SH-SY5Y (cell line): ENCODE data around the gene C11orf52.
A peak's percentile ranks its signal among the peaks of the same experiment; 100 is the strongest.

Experiments used
- GATA2 ChIP-seq: IDR thresholded peaks from 2 replicates; pipeline ENCODE4 v1.6.1; 2011; ENCODE audit warnings: mild to moderate bottlenecking, low read depth, low read length
- GATA3 ChIP-seq: IDR thresholded peaks from 2 replicates; pipeline ENCODE4 v1.6.1; 2011; ENCODE audit warnings: low read depth, mild to moderate bottlenecking, low read length, moderate library complexity

Gene C11orf52

DNA sequence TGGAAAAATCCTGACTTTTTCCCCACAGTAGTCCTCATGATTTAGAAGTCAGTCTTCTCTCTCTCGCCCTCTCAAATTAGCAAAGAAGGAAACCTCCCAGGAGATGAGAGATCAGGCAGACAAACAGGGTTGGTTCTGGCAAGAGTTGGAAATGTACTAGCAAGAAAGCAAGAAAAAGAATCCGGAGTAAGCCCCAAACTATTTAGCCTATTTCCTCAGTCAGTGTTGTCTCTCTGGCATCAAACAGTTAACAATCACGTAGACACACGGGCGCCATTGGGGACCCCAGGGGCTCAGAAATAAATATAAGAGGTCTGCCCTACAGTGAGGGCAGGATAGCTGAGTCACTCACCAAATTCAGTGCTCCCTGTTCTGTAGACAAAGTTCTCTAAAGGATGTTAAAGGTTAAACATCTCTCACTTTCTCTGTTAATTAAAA lies 4.7 kb downstream of the C11orf52 start:
- TF ChIP-seq GATA3 (no peak), GATA2 (no peak)

DNA sequence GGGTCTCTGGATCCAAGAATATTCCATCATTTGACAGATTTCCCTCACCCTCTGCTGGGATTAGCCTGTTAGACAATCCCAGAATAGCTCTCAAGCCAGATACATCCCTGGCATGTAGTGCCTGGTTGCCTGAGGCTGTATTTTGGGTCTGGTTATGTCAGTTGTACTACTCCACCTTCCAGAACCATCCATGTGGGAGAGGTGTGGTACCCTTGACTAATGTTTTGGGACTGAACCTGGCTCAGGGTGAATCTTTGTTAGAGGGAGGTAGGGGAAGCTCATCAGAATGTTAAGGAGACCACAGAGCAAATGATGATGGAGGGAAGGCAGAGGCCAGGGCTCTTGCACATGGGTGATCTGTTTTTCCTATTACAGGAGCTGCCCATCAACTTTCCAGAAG lies 5.2 kb downstream of the C11orf52 start:
- TF ChIP-seq GATA3 (no peak), GATA2 (no peak)

DNA sequence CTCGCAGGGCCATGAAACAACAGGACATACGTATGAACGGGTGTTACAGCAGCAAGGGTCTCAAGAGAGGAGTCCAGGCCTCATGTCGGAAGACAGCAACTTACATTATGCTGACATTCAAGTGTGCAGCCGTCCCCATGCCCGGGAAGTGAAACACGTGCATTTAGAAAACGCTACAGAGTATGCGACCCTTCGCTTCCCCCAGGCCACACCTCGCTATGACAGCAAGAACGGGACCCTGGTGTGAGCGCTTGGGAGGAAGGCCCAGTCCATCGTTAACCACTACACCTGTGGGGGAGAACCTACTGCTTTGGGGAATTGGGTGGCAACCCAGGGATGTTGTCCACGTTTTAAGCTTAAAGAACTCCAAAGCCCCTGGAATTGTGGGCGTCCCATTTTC lies 7.2 kb downstream of the C11orf52 start:
- TF ChIP-seq GATA2 = no peak
- no peak for TF ChIP-seq GATA3

DNA sequence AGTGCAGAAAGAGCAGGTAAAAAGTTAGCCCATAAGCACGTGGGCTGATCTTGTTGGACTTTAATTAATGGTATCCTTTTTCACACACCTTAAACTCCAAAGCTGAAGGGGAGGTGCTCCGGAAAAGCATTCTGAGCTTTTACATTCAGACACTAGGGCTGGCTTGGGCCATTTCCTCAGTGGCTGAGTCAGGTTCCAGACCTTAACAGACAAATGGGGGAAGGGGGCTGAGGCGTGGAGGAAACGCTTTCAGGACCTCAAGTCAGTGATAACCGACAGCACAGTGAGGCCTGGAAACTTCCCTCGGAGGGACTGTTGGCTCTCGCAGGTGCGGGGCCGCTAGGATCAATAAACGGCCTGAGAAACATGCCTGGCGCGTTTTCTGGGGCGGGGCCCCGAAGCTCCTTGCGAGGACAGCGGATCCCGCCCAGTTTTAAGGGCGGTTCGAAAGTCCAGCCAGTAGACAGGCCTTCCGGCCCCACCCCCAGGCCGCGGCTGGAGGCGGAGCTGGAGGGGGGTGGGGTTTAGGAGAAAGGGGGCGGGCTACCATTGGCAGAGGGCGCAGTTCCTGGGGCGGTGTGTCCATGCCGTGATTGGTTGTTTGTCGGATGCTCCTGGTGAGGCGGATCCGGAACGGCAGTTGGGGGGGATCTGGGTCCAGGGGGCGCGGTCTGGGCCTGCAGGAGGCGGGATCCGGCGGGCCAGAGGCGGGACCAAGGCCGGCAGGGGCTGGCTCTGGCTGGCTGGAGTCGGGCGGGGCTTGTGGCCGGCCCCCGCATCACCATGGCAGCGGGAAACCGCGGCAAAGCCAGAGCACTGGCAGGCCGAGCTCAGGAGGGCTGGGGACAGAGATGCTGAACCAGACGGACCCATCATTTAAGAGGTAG lies 8.0 kb downstream of the C11orf52 start:
- TF ChIP-seq GATA2 (no peak), GATA3 (no peak)

DNA sequence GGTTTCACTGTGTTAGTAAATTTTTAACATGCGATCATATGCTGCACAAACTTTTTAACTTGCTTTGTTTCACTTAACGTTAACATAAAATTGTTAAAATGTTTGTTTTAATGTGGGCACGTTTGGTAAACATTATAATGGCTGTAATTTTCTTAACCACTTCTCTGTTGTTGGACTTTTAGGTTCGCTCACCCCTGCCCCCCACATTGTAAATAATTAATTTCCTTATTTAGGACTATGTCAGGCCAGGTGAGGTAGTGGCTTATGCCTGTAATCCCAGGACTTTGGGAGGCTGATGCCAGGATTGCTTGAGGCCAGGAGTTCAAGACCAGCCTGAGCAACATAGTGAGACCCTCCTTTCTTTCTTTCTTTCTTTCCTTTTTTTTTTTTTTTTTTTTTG lies 11.8 kb downstream of the C11orf52 start:
- TF ChIP-seq GATA2 (no peak), GATA3 (no peak)

DNA sequence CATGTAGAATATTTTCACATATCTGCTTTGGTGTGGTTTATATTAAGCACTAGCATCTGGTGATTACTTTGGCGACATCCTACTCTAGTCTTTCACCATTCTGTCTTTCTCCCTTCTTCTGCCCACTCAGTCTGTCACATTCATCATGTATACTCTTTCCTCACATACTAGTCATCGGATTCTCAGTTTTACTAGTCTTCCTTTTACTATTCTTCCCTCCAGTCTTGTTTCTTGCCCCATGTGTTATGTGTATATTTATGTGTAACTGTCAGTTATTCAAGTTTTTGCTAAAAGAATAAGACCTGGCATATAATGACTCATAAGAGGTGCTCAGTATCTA lies 13.9 kb downstream of the C11orf52 start:
- no peak for TF ChIP-seq GATA3
- no peak for TF ChIP-seq GATA2

DNA sequence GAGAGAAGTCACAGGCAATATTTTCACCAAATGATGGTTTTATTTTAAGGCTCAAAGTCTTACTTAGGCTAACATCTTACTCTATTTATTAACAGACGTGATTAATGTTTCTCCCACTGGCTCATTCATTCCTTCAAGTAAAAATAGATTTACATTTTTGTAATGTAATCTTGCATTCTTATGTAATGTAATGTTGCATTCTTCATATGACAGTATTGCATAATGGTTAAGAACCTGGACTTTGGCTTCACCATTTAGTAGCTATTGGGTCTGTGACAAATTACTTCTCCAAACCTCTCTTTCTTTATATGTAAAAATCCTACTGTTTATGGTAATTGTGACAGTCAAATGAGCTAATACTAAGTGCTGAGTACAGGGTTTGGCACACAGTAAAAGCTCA lies 15.2 kb downstream of the C11orf52 start:
- no peak for TF ChIP-seq GATA2
- no peak for TF ChIP-seq GATA3

DNA sequence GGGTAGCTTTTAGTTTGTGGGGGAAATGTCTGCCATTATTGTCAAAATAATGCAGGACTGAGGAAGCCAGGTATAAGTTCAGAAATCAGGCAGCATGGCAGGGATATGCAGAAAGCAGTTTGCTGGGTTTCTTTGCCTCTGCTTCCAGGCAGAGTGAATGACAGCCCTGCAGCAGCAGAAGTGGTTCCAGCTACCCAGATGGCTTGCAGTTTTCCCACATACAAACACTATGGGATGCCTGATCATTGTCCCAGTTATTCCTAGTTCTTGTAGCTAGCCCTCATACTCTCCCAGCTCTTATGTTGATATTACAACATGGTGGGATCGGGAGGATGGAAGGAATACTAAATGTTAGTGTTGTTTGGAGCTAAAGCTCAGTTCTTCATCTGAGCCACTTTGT lies 15.6 kb downstream of the C11orf52 start:
- TF ChIP-seq GATA2 (no peak), GATA3 (no peak)

DNA sequence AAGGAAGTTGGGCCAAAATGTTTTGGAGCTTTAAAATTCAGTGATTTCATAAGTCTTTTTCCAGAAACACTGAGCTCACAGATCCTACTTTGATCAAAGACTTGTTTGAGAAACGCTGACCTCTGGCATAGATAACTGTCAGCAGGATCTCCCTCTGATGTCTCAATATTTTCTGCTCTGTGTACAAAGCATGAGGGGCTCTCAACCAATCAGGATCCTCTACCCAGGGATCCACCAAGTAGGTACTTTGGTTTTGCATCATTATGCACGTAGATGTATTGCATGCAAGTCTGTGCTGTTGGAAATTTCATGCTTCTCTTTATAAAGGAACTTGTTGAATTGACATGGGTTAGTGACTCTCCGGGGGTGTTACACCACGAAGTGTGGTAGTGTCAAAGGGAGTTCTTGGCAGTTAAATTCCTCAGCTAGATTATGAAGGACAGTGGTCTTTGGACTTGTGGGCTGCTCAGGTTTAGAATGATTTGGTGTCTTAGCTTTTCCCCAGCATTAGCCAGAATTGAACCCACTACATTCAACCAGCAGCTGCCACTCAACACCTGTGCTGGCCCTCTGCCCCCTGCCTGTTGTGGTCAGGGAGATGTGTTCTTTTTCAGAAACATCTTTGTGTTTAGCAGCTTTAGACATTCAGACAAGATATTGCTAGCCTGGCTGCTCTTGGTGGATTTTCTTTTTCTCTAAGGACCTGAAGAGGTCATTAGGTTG lies 16.8 kb downstream of the C11orf52 start:
- TF ChIP-seq GATA3 (no peak), GATA2 (no peak)

DNA sequence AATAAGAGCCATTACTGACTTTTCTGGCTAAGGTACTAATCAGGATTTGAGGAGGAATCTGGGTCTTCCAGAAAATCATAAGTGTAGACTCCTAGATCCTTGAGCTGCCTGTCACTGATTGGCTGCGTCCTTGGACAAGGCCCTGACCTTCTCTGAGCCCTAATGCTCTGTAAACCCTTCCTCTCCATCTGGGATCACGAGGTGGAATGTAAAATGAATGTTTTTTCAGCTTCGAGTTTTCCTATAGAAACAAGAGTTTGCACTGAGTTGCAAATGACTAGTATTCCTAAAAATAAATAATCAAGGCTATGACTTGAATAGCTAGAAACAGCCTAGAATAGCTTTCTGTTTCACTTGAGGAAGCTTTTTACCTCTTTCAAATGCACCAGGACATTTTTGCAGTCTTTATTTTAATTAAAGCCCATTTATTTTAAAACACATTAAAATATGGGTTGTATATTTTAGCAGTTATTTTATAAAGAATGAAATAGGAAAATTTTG lies 17.4 kb downstream of the C11orf52 start:
- no peak for TF ChIP-seq GATA3
- no peak for TF ChIP-seq GATA2

DNA sequence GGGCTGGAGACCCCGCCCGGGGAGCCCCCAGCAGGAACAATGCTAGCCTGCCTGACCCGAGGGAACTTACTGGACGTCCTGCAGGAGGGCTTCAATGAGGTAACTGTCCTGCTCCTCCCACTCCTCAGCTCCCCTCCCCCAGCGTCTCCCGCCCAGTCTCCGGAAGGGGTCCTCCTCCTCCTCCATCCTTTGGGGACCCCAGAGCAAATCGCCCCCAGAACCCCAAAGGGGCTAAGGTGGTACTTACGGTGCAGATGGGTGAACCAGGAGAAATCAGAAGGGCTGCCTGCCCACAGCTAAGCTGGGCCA lies 18.7 kb downstream of the C11orf52 start:
- TF ChIP-seq GATA2 (no peak), GATA3 (no peak)

DNA sequence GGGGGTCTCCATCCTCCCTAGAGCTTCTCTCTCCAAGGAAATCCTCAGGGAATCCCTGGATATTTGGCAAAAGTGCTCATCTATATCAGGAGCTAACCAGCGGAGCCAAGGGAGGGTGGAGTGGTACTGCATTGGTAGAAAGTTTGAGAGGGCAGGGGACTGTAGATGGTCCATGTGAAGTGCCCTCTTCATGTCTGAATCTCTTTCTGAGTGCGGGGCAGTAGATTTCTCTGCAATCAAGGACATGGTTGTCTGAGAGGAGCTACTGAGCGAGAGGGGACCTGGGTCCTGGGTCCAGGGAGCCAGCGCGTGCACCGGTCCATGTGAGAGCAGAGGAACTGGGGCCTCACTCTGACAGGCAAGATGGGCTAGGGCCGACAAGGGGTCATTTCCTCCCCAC lies 19.1 kb downstream of the C11orf52 start:
- TF ChIP-seq GATA3 (no peak), GATA2 (no peak)

DNA sequence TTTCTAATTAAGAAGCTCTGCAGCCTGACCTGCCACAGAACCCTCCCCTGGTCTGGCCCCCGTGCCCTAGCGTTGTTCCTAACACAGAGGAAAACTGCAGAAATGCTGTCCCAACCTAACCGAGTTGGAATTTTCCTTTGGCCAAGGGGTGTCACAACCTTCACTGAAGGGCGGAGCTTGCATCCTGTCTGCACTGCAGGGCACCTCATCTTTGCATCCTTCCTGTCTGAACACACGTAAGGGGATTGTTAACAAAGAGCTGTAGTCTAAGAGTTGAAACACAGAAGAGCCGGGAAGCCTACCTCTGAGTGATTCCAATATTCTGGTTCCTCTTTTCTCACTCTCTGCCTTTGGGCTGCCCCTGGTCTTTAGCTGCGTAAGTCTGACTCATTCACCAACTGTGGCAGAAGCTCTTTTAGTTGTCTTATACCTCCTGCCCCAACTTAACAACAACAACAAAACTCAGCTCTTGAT lies 20.0 kb downstream of the C11orf52 start:
- TF ChIP-seq GATA2 (no peak), GATA3 (no peak)

DNA sequence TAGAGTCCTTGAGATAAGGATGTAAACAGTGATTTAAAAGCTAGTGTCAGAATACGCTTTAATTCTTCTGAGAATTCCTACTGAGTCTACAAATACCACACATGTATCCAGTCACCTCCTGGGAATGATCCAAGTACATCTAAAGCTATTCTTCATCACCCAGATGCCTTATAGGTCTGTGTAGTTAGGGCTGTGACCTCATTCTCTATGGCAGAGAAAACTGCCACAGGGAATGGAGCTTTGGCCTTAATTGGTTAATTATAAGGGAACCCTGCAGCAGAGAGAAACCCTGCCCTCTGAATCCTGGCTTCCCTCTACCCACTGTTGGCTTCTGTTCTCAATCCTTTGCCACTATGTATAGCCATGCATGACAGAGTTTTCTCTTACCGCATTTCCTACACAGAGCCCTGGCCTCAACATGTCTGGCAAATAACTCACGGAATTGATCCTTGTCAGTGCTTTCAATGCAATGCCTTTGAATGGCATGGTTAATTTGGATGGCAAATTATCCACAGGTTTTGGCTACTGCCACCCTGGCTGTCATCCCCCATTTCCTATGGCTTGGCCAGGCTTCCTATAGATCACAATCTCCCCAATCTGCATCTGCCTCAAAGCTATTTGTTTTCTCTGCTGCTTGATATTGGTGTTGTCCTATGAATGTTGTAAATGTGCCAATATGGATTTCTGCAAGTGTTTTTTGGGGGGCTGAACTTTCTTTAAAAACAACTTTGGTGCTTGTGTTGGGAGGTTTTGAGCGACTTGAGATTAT lies 21.3 kb downstream of the C11orf52 start:
- TF ChIP-seq GATA2 (peak; percentile 91), GATA3 (peak; percentile 83)

DNA sequence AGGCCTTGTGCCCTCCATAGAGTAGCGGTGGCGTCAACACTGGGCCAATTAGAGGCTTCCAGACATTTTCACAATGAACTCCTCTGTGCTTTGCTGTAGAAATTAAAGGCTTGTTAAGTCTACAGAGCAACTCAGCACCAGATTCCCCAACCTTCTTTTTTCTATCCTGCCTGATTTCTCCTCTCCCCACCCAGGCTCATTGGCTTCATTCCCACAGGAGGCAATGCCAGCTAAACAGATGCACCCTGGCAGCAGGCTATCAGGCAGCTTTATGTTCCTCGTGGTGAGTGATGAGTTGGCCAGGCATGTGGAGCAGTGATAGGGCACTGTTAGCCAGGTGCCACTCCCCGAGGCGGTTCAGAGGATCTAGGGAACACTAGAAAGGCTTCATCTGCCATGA lies 23.2 kb downstream of the C11orf52 start:
- TF ChIP-seq GATA3 = no peak
- TF ChIP-seq GATA2 = no peak

DNA sequence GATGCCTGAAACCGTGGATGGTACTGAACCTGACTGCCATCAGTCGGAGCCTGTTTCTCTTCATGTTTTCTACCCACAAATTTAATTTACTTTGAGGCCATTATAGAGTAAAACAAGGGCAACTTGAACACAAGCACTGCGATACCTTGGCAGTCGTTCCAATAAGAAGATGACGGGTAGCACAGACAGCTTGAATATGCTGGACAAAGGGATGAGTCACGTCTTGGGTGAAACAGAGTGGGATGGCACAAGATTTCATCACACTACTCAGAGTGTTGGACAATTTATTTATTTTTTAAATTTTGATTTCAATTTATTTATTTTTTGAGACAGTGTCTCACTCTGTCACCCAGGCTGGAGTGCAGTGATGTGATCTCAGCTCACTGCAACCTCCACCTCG lies 24.1 kb downstream of the C11orf52 start:
- TF ChIP-seq GATA2 = no peak
- TF ChIP-seq GATA3 = no peak

DNA sequence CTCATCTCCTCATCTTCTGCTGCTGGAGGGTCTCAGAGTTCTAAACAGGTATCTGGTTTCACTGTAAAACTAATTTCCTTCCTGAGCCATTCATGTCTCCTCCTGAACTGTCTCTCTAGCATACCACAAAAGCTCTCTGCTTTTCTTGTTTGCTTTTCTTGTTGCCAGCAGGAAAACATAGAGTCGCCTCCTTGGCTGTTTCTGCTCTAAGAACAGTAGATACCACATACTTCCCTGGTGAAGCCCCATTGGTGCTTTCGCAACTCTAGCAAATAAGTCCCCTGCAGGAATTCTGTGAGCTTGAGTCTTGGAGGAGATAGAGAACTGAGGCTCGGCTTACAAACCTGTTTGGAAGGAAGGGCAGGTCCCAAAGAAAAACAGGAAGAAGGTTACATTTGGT lies 25.4 kb downstream of the C11orf52 start:
- TF ChIP-seq GATA3 (no peak), GATA2 (no peak)
